Gastroesophageal sphincter (tissue), 3 donors: ENCODE data around the gene DOCK2.

Experiments used
- EP300 ChIP-seq: sonication (generic); formaldehyde crosslinking; IDR thresholded peaks from one replicate; pipeline ENCODE4 v1.6.1; 2017; ENCODE audit warnings: antibody characterized with exemption, mild to moderate bottlenecking
- TF ChIP-seq, protein P1 (sequence below), 4 experiments: fragments of 200-600 bp in 2 of 4; fragments of 450-650 bp in 2 of 4; sonication (generic) in 1 of 4; IDR thresholded peaks; one replicate each; pipeline ENCODE4 v1.5.1; 2017 to 2019; ENCODE audit warnings: antibody characterized with exemption in 4 of 4, mild to moderate bottlenecking in 2 of 4, moderate library complexity in 2 of 4

DNA sequence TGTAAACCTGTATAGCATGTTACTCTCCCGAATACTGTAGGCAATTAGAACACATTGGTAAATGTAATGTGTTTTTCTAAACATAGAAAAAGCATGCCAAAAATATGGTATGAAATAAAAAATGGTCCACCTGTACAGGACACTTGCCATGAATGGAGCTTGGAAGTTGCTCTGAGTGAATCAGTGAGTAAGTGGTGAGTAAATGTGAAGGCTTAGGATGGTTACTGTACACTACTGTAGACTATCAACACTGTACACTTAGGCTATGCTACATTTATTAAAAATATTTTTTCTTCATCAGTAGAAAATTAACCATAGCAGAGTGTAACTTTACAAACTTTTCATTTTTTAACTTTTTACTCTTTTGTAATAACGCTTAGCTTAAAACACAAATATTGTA, 301.4 kb downstream of the DOCK2 start:
- TF ChIP-seq, protein P1, sequence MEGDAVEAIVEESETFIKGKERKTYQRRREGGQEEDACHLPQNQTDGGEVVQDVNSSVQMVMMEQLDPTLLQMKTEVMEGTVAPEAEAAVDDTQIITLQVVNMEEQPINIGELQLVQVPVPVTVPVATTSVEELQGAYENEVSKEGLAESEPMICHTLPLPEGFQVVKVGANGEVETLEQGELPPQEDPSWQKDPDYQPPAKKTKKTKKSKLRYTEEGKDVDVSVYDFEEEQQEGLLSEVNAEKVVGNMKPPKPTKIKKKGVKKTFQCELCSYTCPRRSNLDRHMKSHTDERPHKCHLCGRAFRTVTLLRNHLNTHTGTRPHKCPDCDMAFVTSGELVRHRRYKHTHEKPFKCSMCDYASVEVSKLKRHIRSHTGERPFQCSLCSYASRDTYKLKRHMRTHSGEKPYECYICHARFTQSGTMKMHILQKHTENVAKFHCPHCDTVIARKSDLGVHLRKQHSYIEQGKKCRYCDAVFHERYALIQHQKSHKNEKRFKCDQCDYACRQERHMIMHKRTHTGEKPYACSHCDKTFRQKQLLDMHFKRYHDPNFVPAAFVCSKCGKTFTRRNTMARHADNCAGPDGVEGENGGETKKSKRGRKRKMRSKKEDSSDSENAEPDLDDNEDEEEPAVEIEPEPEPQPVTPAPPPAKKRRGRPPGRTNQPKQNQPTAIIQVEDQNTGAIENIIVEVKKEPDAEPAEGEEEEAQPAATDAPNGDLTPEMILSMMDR (IDR thresholded peaks at IDR 0.05) = no peak
- TF ChIP-seq EP300 = no peak
